ENCODE data around the gene DOCK3. TPM values are rescaled to one million over a fixed set of nuclear protein-coding genes. Genes with fewer than 3 reads are reported as not detected.

The DOCK3 gene
- total and polyA plus RNA-seq, 10 of the 15 experiments (the other 5 are each of a cell fraction or from before 2014, with no cell fraction given), result 0.02 to 0.52 (median 0.04) TPM; not detected in 5

- ChIA-PET POLR2A (no interaction called here), SMC1A (ENCODE audit: uncharacterized antibody, unreplicated experiment) (interaction anchor here (0.9 to 1.0 kb wide), 2 partner anchors 9 kb away, joined by 3 read pairs; partner anchors contain the start of gene MAPKAPK3), RAD21 (ENCODE audit: unreplicated experiment) (interaction anchor here (1.2 to 3.8 kb wide), 2 partner anchors 8 to 27 kb away, joined by 5 to 19 read pairs; partner anchors contain the start of gene MAPKAPK3), CTCF (interaction anchor here (0.6 to 12.7 kb wide), 6 partner anchors 9 to 166 kb away, joined by 3 to 250 read pairs (median 4); partner anchors contain the start of gene MAPKAPK3)
- FAIRE-seq (no peak), ATAC-seq (no peak), DNase-seq (ENCODE audit: low read depth, low spot score) (no peak)
- no peaks in the 10 kb centered on the region for H3K79me2 ChIP-seq (ENCODE audit: control insufficient read depth, insufficient read depth, low read length)
- in situ Hi-C loops (cut with MboI), result no loop called here
- H3K4me1 ChIP-seq (ENCODE audit: control insufficient read depth, insufficient read depth, low read length), result peaks cover 26% of the 10 kb centered on the region
- no TSS peak for BruUV-seq (replicated peaks)
- H4K20me1 ChIP-seq (ENCODE audit: control insufficient read depth, insufficient read depth), result no peaks in the 10 kb centered on the region
- H3K4me2 ChIP-seq (ENCODE audit: control insufficient read depth, insufficient read depth), result no peak overlapping the region
- H3K9me3 ChIP-seq (replicated peaks; ENCODE audit: control insufficient read depth, insufficient read depth, low read length), result no peaks in the 10 kb centered on the region
- peaks cover 0 to 2% of the 10 kb centered on the region in 2 experiments; a peak in 2 of 4 replicates for H3K36me3 ChIP-seq (ENCODE audit: control insufficient read depth in 2 of 2, insufficient read depth in 2 of 2, low read length in 1 of 2)
- TF ChIP-seq JUNB (IDR thresholded peaks at IDR 0.05) (no peak), TBL1XR1 (IDR thresholded peaks at IDR 0.05; ENCODE audit: low read depth, low read length) (no peak)
- H3K27ac ChIP-seq (ENCODE audit: control insufficient read depth, insufficient read depth), result no peak overlapping the region
- no peak overlapping the region for H2AFZ ChIP-seq (ENCODE audit: control insufficient read depth, low read depth, low read length)
- H3K27me3 ChIP-seq (replicated peaks in 1 of 2; ENCODE audit: control insufficient read depth in 2 of 2, insufficient read depth in 2 of 2, low read length in 1 of 2), result no peaks in the 10 kb centered on the region
- no peak overlapping the region for H3K4me3 ChIP-seq
- intact Hi-C loops (cut with micrococcal nuclease; ENCODE audit: unreplicated experiment), result no loop called here
- H3K9ac ChIP-seq (ENCODE audit: control insufficient read depth, insufficient read depth, low read length), result no peak overlapping the region
- 75% methylated on average over 17 of the region's 18 CpGs for WGBS (ENCODE audit: insufficient coverage, insufficient replicate concordance, low lambda C conversion rate, missing lambda C conversion rate)
These were observed 49.2 kb upstream of the DOCK3 start for GRCh38 chr3:50625231-50626182.

GRCh38 chr3:50626401-50626800, 48.3 kb upstream of the DOCK3 start:
- 79% methylated on average over 3 of the region's 3 CpGs for whole genome bisulfite sequencing (ENCODE audit: insufficient coverage, insufficient replicate concordance, low lambda C conversion rate, missing lambda C conversion rate)
- BruUV-seq (replicated peaks), result no TSS peak
- no peak for TF ChIP-seq KAT2A (conservative IDR thresholded peaks at IDR 0.05; ENCODE audit: control insufficient read depth, low read depth, low read length)
- Histone ChIP-seq H3K4me3 (no peak overlapping the region), H3K4me2 (ENCODE audit: control insufficient read depth, insufficient read depth) (no peak overlapping the region), H3K9ac (ENCODE audit: control insufficient read depth, insufficient read depth, low read length) (no peak overlapping the region), H3K36me3 (ENCODE audit: control insufficient read depth in 2 of 2, insufficient read depth in 2 of 2, low read length in 1 of 2) (peaks cover 0 to 4% of the 10 kb centered on the region in 2 experiments; a peak in 2 of 4 replicates), H4K20me1 (ENCODE audit: control insufficient read depth, insufficient read depth) (no peaks in the 10 kb centered on the region), H3K27me3 (replicated peaks in 1 of 2; ENCODE audit: control insufficient read depth in 2 of 2, insufficient read depth in 2 of 2, low read length in 1 of 2) (no peaks in the 10 kb centered on the region), H3K27ac (ENCODE audit: control insufficient read depth, insufficient read depth) (no peak overlapping the region), H3K9me3 (replicated peaks; ENCODE audit: control insufficient read depth, insufficient read depth, low read length) (no peaks in the 10 kb centered on the region), H3K4me1 (ENCODE audit: control insufficient read depth, insufficient read depth, low read length) (peaks cover 22% of the 10 kb centered on the region), H2AFZ (ENCODE audit: control insufficient read depth, low read depth, low read length) (no peak overlapping the region), H3K79me2 (ENCODE audit: control insufficient read depth, insufficient read depth, low read length) (no peaks in the 10 kb centered on the region)
- intact Hi-C loops (cut with micrococcal nuclease; ENCODE audit: unreplicated experiment), result no loop called here
- no peak for FAIRE-seq
- ChIA-PET SMC1A (ENCODE audit: uncharacterized antibody, unreplicated experiment) (interaction anchor here (0.9 kb wide), 1 partner anchor 10 kb away, joined by 3 read pairs; the partner anchor contains the start of gene MAPKAPK3), POLR2A (no interaction called here), CTCF (interaction anchor here (0.6 to 4.6 kb wide), 3 partner anchors 12 to 165 kb away, joined by 3 to 35 read pairs (median 3); partner anchors contain the start of gene MAPKAPK3), RAD21 (ENCODE audit: unreplicated experiment) (interaction anchor here (1.2 to 3.8 kb wide), 2 partner anchors 9 to 26 kb away, joined by 5 to 19 read pairs; partner anchors contain the start of gene MAPKAPK3)
- no peak for ATAC-seq
- in situ Hi-C loops (cut with MboI), result no loop called here
- no peak for DNase-seq (ENCODE audit: low read depth, low spot score)
